ENCODE results near the gene AICDA. TPM values are rescaled to one million over a fixed set of nuclear protein-coding genes. Genes with fewer than 3 reads are reported as not detected.

The AICDA gene
- total RNA-seq, 1 experiment from 2014 or later, result not detected

GRCh38 chr12:8639936-8640335 lies 27.3 kb upstream of the AICDA start:
- no peak overlapping the region for H3K4me3 ChIP-seq (ENCODE audit: low read depth in 2 of 2, low read length in 2 of 2)
- ChIA-PET POLR2A (no interaction called here), CTCF (no interaction called here)
- DNase-seq (ENCODE audit: low read depth, low spot score) (no peak), ATAC-seq (no peak)
- no peaks in the 10 kb centered on the region for H3K27me3 ChIP-seq (ENCODE audit: control insufficient read depth, insufficient read depth, low read length)
- no peaks in the 10 kb centered on the region for H3K4me1 ChIP-seq (ENCODE audit: control insufficient read depth, insufficient read depth, low read length)
- no peaks in the 10 kb centered on the region for H3K9me3 ChIP-seq (ENCODE audit: control insufficient read depth, insufficient read depth, low read depth, low read length)
- intact Hi-C loops (cut with micrococcal nuclease; ENCODE audit: unreplicated experiment) (no loop called here), in situ Hi-C loops (cut with HindIII; ENCODE audit: low pct_unique_long_range_greater_than_20kb, low sequenced_read_pairs) (no loop called here)
- no peak overlapping the region for H3K27ac ChIP-seq (ENCODE audit: low read length)
- TF ChIP-seq TCF7L2 (IDR thresholded peaks at IDR 0.05; ENCODE audit: low read depth, low read length) (no peak), SIN3A (IDR thresholded peaks at IDR 0.05; ENCODE audit: borderline replicate concordance, insufficient read depth, low read depth, low read length) (no peak), POLR2AphosphoS5 (IDR thresholded peaks at IDR 0.05; ENCODE audit: low read depth, low read length) (no peak), CTCF (IDR thresholded peaks at IDR 0.05) (no peak), REST (IDR thresholded peaks at IDR 0.05; ENCODE audit: insufficient read depth in 1 of 2, low read depth in 2 of 2, low read length in 1 of 2) (no peak)
- BruUV-seq (replicated peaks), result no TSS peak
- no peaks in the 10 kb centered on the region for H3K36me3 ChIP-seq (ENCODE audit: control insufficient read depth, insufficient read depth, low read length)

- TF ChIP-seq POLR2AphosphoS5 (IDR thresholded peaks at IDR 0.05; ENCODE audit: low read depth, low read length), result no peak
- no peak for TF ChIP-seq SIN3A (IDR thresholded peaks at IDR 0.05; ENCODE audit: borderline replicate concordance, insufficient read depth, low read depth, low read length)
- no peak for TF ChIP-seq REST (IDR thresholded peaks at IDR 0.05; ENCODE audit: insufficient read depth in 1 of 2, low read depth in 2 of 2, low read length in 1 of 2)
- TF ChIP-seq TCF7L2 (IDR thresholded peaks at IDR 0.05; ENCODE audit: low read depth, low read length), result no peak
- TF ChIP-seq CTCF (IDR thresholded peaks at IDR 0.05), result no peak
- H3K27ac ChIP-seq (ENCODE audit: low read length), result no peak overlapping the region
- H3K27me3 ChIP-seq (ENCODE audit: control insufficient read depth, insufficient read depth, low read length), result no peaks in the 10 kb centered on the region
- DNase-seq (ENCODE audit: low read depth, low spot score), result no peak
- ChIA-PET POLR2A (no interaction called here), CTCF (no interaction called here)
- H3K4me1 ChIP-seq (ENCODE audit: control insufficient read depth, insufficient read depth, low read length), result no peaks in the 10 kb centered on the region
- no peaks in the 10 kb centered on the region for H3K9me3 ChIP-seq (ENCODE audit: control insufficient read depth, insufficient read depth, low read depth, low read length)
- no peaks in the 10 kb centered on the region for H3K36me3 ChIP-seq (ENCODE audit: control insufficient read depth, insufficient read depth, low read length)
- in situ Hi-C loops (cut with HindIII; ENCODE audit: low pct_unique_long_range_greater_than_20kb, low sequenced_read_pairs) (no loop called here), intact Hi-C loops (cut with micrococcal nuclease; ENCODE audit: unreplicated experiment) (no loop called here)
- no peak for ATAC-seq
- H3K4me3 ChIP-seq (ENCODE audit: low read depth in 2 of 2, low read length in 2 of 2), result no peak overlapping the region
- no TSS peak for BruUV-seq (replicated peaks)
Observed at GRCh38 chr12:8638951-8639350, 26.3 kb upstream of the AICDA start.

Data from Panc1 (cell line).